Mesenchymal stem cell (in vitro differentiated cells and primary cell): Measurements from ENCODE around the gene MED4.

Experiments used
- DNase-seq: peaks from one replicate; pipeline ENCODE4 v3.0.0-alpha.2; 2013
- H2AFZ ChIP-seq: one replicate; pipeline ENCODE4 v1.6.1; 2013; ENCODE audit warnings: low read depth, mild to moderate bottlenecking, control low read depth, inconsistent platforms, low read length, moderate library complexity
- H2AK5ac ChIP-seq: 2 replicates; pipeline ENCODE4 v1.6.1; 2013; ENCODE audit warnings: low read length, moderate library complexity, mild to moderate bottlenecking, inconsistent platforms; ENCODE audit not compliant: severe bottlenecking
- H2BK120ac ChIP-seq: one replicate; pipeline ENCODE4 v1.6.1; 2013; ENCODE audit warnings: low read depth, mild to moderate bottlenecking, inconsistent platforms, low read length, moderate library complexity
- H2BK12ac ChIP-seq, 2 experiments: one replicate each; pipeline ENCODE4 v1.6.1; 2013; ENCODE audit warnings: inconsistent platforms in 2 of 2, low read length in 2 of 2, mild to moderate bottlenecking in 2 of 2, moderate library complexity in 2 of 2, control low read depth in 1 of 2
- H2BK15ac ChIP-seq: one replicate; pipeline ENCODE4 v1.6.1; 2013; ENCODE audit warnings: mild to moderate bottlenecking, low read depth, inconsistent platforms; ENCODE audit not compliant: poor library complexity, severe bottlenecking
- H2BK5ac ChIP-seq: 2 replicates; pipeline ENCODE4 v1.6.1; 2013; ENCODE audit warnings: low read depth, mild to moderate bottlenecking, low read length, control low read depth, inconsistent platforms; ENCODE audit not compliant: poor library complexity, severe bottlenecking
- H3K14ac ChIP-seq, 2 experiments: one replicate each; pipeline ENCODE4 v1.6.1; 2013; ENCODE audit warnings: inconsistent platforms in 2 of 2, low read length in 2 of 2, control low read depth in 1 of 2, mild to moderate bottlenecking in 1 of 2, moderate library complexity in 1 of 2
- H3K18ac ChIP-seq, 2 experiments: one replicate each; pipeline ENCODE4 v1.6.1; 2013; ENCODE audit warnings: inconsistent platforms in 2 of 2, low read length in 2 of 2, control low read depth in 1 of 2, low read depth in 1 of 2, mild to moderate bottlenecking in 1 of 2
- H3K23ac ChIP-seq, 2 experiments: one replicate each; pipeline ENCODE4 v1.6.1; 2013; ENCODE audit warnings: inconsistent platforms in 2 of 2, low read length in 2 of 2, mild to moderate bottlenecking in 2 of 2, moderate library complexity in 2 of 2, control low read depth in 1 of 2
- H3K27ac ChIP-seq: 2 replicates; pipeline ENCODE4 v1.5.1; 2013; ENCODE audit warnings: mild to moderate bottlenecking, moderate library complexity, low read length, control low read depth, inconsistent platforms; ENCODE audit not compliant: poor library complexity, severe bottlenecking
- H3K27me3 ChIP-seq, 2 experiments: 2 replicates each; pipeline versions ENCODE4 v1.6.1 to v1.7.0; 2013; ENCODE audit warnings: low read length in 2 of 2, mild to moderate bottlenecking in 2 of 2, moderate library complexity in 2 of 2, control low read depth in 1 of 2, inconsistent platforms in 1 of 2; ENCODE audit not compliant: control insufficient read depth in 1 of 2, insufficient read depth in 1 of 2
- H3K36me3 ChIP-seq, 2 experiments: 2 replicates each; pipeline versions ENCODE4 v1.6.1 to v1.7.0; 2013; ENCODE audit warnings: low read length in 2 of 2, control low read depth in 1 of 2, inconsistent platforms in 1 of 2, low read depth in 1 of 2, mild to moderate bottlenecking in 1 of 2; ENCODE audit not compliant: insufficient read depth in 2 of 2, control insufficient read depth in 1 of 2
- H3K4ac ChIP-seq, 2 experiments: one replicate each; pipeline ENCODE4 v1.6.1; 2013; ENCODE audit warnings: inconsistent platforms in 2 of 2, low read length in 2 of 2, mild to moderate bottlenecking in 2 of 2, moderate library complexity in 2 of 2, control low read depth in 1 of 2, low read depth in 1 of 2
- H3K4me1 ChIP-seq: 2 replicates; pipeline ENCODE4 v1.6.1; 2013; ENCODE audit warnings: low read depth, low read length, control low read depth; ENCODE audit not compliant: control insufficient read depth, insufficient read depth
- H3K4me2 ChIP-seq: 2 replicates; pipeline ENCODE4 v1.6.1; 2013; ENCODE audit warnings: low read length, mild to moderate bottlenecking, inconsistent platforms; ENCODE audit not compliant: poor library complexity, severe bottlenecking
- H3K4me3 ChIP-seq, 2 experiments: 2 replicates each; pipeline versions ENCODE4 v1.5.1 to v1.7.0; 2013; ENCODE audit warnings: low read length in 2 of 2, mild to moderate bottlenecking in 2 of 2, control low read depth in 1 of 2, low read depth in 1 of 2; ENCODE audit not compliant: insufficient read depth in 1 of 2
- H3K79me1 ChIP-seq: replicated peaks from 2 replicates; pipeline ENCODE4 v1.6.1; 2013; ENCODE audit warnings: mild to moderate bottlenecking, control low read depth, low read length, inconsistent platforms; ENCODE audit not compliant: poor library complexity, severe bottlenecking
- H3K9ac ChIP-seq: 2 replicates; pipeline ENCODE4 v1.7.0; 2013; ENCODE audit warnings: mild to moderate bottlenecking, low read length, moderate library complexity
- H3K9me3 ChIP-seq: 2 replicates; pipeline ENCODE4 v1.7.0; 2013; ENCODE audit warnings: mild to moderate bottlenecking, low read length; ENCODE audit not compliant: control insufficient read depth
- H4K8ac ChIP-seq: one replicate; pipeline ENCODE4 v1.6.1; 2013; ENCODE audit warnings: inconsistent platforms, mild to moderate bottlenecking, low read length, moderate library complexity
- H4K91ac ChIP-seq: one replicate; pipeline ENCODE4 v1.6.1; 2013; ENCODE audit warnings: mild to moderate bottlenecking, low read length, inconsistent platforms
- WGBS: methylation state at CpG from one replicate; pipeline ENCODE4 v1.1.7; 2013; ENCODE audit warnings: mixed read lengths; 5-methylcytosine and 5-hydroxymethylcytosine counted together

MED4 gene

GRCh38 chr13:48116808-48117207 is 21.9 kb upstream of the MED4 start:
- H3K4me3 ChIP-seq: no peak overlapping the region
- no peak overlapping the region for H4K8ac ChIP-seq
- DNase-seq: no peak
- no peak overlapping the region for H3K9ac ChIP-seq
- H2BK15ac ChIP-seq: no peak overlapping the region
- no peak overlapping the region for H2AK5ac ChIP-seq
- H3K9me3 ChIP-seq: no peaks in the 10 kb centered on the region
- no peak overlapping the region for H2BK5ac ChIP-seq
- no peaks in the 10 kb centered on the region for H3K79me1 ChIP-seq
- no peaks in the 10 kb centered on the region for H3K4me1 ChIP-seq
- H3K36me3 ChIP-seq: no peaks in the 10 kb centered on the region
- H3K23ac ChIP-seq: no peak overlapping the region
- H3K14ac ChIP-seq: no peak overlapping the region
- no peak overlapping the region for H4K91ac ChIP-seq
- no peak overlapping the region for H2AFZ ChIP-seq
- H3K4me2 ChIP-seq: no peak overlapping the region
- H3K4ac ChIP-seq: no peak overlapping the region
- H2BK12ac ChIP-seq: no peak overlapping the region
- peaks cover 0 to 6% of the 10 kb centered on the region in 2 experiments for H3K27me3 ChIP-seq
- no peak overlapping the region for H3K18ac ChIP-seq
- WGBS: no CpG with 5 or more reads among the region's 3 CpGs
- H2BK120ac ChIP-seq: no peak overlapping the region
- H3K27ac ChIP-seq: no peak overlapping the region

- H3K14ac ChIP-seq: no peak overlapping the region
- peaks cover 0 to 6% of the 10 kb centered on the region in 2 experiments for H3K27me3 ChIP-seq
- H3K9me3 ChIP-seq: no peaks in the 10 kb centered on the region
- no peak overlapping the region for H3K4ac ChIP-seq
- H3K79me1 ChIP-seq: no peaks in the 10 kb centered on the region
- 92% methylated on average over 1 of the region's 1 CpG for WGBS
- no peak overlapping the region for H2BK5ac ChIP-seq
- no peak overlapping the region for H2BK15ac ChIP-seq
- H2AFZ ChIP-seq: no peak overlapping the region
- H3K27ac ChIP-seq: no peak overlapping the region
- DNase-seq: no peak
- H3K4me2 ChIP-seq: no peak overlapping the region
- H2BK120ac ChIP-seq: no peak overlapping the region
- H2AK5ac ChIP-seq: no peak overlapping the region
- no peak overlapping the region for H3K23ac ChIP-seq
- H2BK12ac ChIP-seq: no peak overlapping the region
- no peak overlapping the region for H4K91ac ChIP-seq
- no peak overlapping the region for H3K4me3 ChIP-seq
- H4K8ac ChIP-seq: no peak overlapping the region
- H3K9ac ChIP-seq: no peak overlapping the region
- no peaks in the 10 kb centered on the region for H3K4me1 ChIP-seq
- H3K18ac ChIP-seq: no peak overlapping the region
- H3K36me3 ChIP-seq: no peaks in the 10 kb centered on the region
Measured at GRCh38 chr13:48113756-48114130, 18.8 kb upstream of the MED4 start.

- Histone ChIP-seq H2AFZ (no peak overlapping the region), H3K4ac (no peak overlapping the region), H3K27ac (no peak overlapping the region), H3K18ac (no peak overlapping the region), H3K36me3 (no peaks in the 10 kb centered on the region), H3K4me2 (no peak overlapping the region), H3K14ac (no peak overlapping the region), H2BK15ac (no peak overlapping the region), H3K27me3 (peaks cover 0 to 6% of the 10 kb centered on the region in 2 experiments), H3K23ac (no peak overlapping the region), H3K9ac (no peak overlapping the region), H3K4me1 (no peaks in the 10 kb centered on the region), H3K79me1 (no peaks in the 10 kb centered on the region), H2BK5ac (no peak overlapping the region), H4K91ac (no peak overlapping the region), H3K9me3 (no peaks in the 10 kb centered on the region), H4K8ac (no peak overlapping the region), H2AK5ac (no peak overlapping the region), H2BK12ac (no peak overlapping the region), H2BK120ac (no peak overlapping the region), H3K4me3 (no peak overlapping the region)
- DNase-seq: peak; percentile 6
- 88% methylated on average over 4 of the region's 5 CpGs for WGBS
Measured at GRCh38 chr13:48112896-48113755, 18.2 kb upstream of the MED4 start.

- Histone ChIP-seq H2BK120ac (no peak overlapping the region), H3K4me3 (no peak overlapping the region), H2BK5ac (no peak overlapping the region), H3K79me1 (no peaks in the 10 kb centered on the region), H3K4ac (no peak overlapping the region), H3K14ac (no peak overlapping the region), H2BK15ac (no peak overlapping the region), H2BK12ac (no peak overlapping the region), H3K18ac (no peak overlapping the region), H2AFZ (no peak overlapping the region), H4K8ac (no peak overlapping the region), H3K27me3 (no peaks in the 10 kb centered on the region), H2AK5ac (no peak overlapping the region), H3K4me1 (no peaks in the 10 kb centered on the region), H3K23ac (no peak overlapping the region), H3K9me3 (no peaks in the 10 kb centered on the region), H3K36me3 (no peaks in the 10 kb centered on the region), H3K9ac (no peak overlapping the region), H3K4me2 (no peak overlapping the region), H3K27ac (no peak overlapping the region), H4K91ac (no peak overlapping the region)
- 54% methylated on average over 3 of the region's 3 CpGs for WGBS
- no peak for DNase-seq
Measured at GRCh38 chr13:48110931-48111721, 16.2 kb upstream of the MED4 start.
